HG03469 (cell line): ENCODE data around the gene OPCML.

Experiments used
- ATAC-seq: cut with Tn5 transposase; IDR thresholded peaks from one replicate; pipeline ENCODE4 v1.9.1; 2021; ENCODE audit warnings: mild to moderate bottlenecking, moderate library complexity, moderate number of reproducible peaks; ENCODE audit not compliant: unreplicated experiment

OPCML gene

GRCh38 chr11:132876239-132876638 is 656.1 kb downstream of the OPCML start:
- no peak for ATAC-seq

GRCh38 chr11:132874638-132875037 is 657.7 kb downstream of the OPCML start:
- ATAC-seq = no peak

GRCh38 chr11:132873841-132874240 is 658.5 kb downstream of the OPCML start:
- ATAC-seq = no peak

GRCh38 chr11:132872211-132872610 is 660.1 kb downstream of the OPCML start:
- ATAC-seq = no peak

- ATAC-seq = no peak
Observed at GRCh38 chr11:132866783-132867545, 665.3 kb downstream of the OPCML start.

- no peak for ATAC-seq
Observed at GRCh38 chr11:132865623-132866022, 666.7 kb downstream of the OPCML start.

- no peak for ATAC-seq
Observed at GRCh38 chr11:132864811-132865576, 667.3 kb downstream of the OPCML start.

GRCh38 chr11:132862933-132863332 is 669.4 kb downstream of the OPCML start:
- no peak for ATAC-seq

GRCh38 chr11:132862137-132862536 is 670.2 kb downstream of the OPCML start:
- no peak for ATAC-seq

- no peak for ATAC-seq
Observed at GRCh38 chr11:132859306-132859705, 673.0 kb downstream of the OPCML start.

- no peak for ATAC-seq
Observed at GRCh38 chr11:132858223-132858622, 674.1 kb downstream of the OPCML start.

GRCh38 chr11:132856032-132856431 is 676.3 kb downstream of the OPCML start:
- ATAC-seq = no peak

- no peak for ATAC-seq
Observed at GRCh38 chr11:132855516-132855915, 676.8 kb downstream of the OPCML start.

- ATAC-seq = no peak
Observed at GRCh38 chr11:132853886-132854285, 678.4 kb downstream of the OPCML start.

GRCh38 chr11:132852361-132852760 is 679.9 kb downstream of the OPCML start:
- ATAC-seq = no peak

GRCh38 chr11:132851247-132851646 is 681.1 kb downstream of the OPCML start:
- ATAC-seq = no peak

GRCh38 chr11:132850266-132850665 is 682.0 kb downstream of the OPCML start:
- ATAC-seq = no peak

- ATAC-seq = no peak
Observed at GRCh38 chr11:132848336-132848735, 684.0 kb downstream of the OPCML start.

- ATAC-seq = no peak
Observed at GRCh38 chr11:132846075-132846474, 686.2 kb downstream of the OPCML start.

GRCh38 chr11:132844956-132845696 is 687.2 kb downstream of the OPCML start:
- ATAC-seq = no peak

GRCh38 chr11:132840660-132841059 is 691.6 kb downstream of the OPCML start:
- no peak for ATAC-seq

- ATAC-seq = no peak
Observed at GRCh38 chr11:132840191-132840590, 692.1 kb downstream of the OPCML start.
